CD1c-positive myeloid dendritic cell (primary cell): Measurements from ENCODE around the gene LMOD2.
A peak's percentile ranks its signal among the peaks of the same experiment; 100 is the strongest.
"Not testable (repeated sequence)": the region's sequence is repeated elsewhere in the genome, so short reads cannot be mapped to it uniquely, and the experiment has no call there.

ENCODE experiments used
- DNase-seq: peaks from one replicate; pipeline ENCODE4 v3.0.0-alpha.2; 2016; ENCODE audit errors: extremely low spot score

LMOD2 gene

GRCh38 chr7:123655614-123656013 is at the start of gene LMOD2:
LMOD2 (plus strand) TSS chr7:123655866; CDS start chr7:123655964, 98 bp downstream.
- no peak for DNase-seq

DNA sequence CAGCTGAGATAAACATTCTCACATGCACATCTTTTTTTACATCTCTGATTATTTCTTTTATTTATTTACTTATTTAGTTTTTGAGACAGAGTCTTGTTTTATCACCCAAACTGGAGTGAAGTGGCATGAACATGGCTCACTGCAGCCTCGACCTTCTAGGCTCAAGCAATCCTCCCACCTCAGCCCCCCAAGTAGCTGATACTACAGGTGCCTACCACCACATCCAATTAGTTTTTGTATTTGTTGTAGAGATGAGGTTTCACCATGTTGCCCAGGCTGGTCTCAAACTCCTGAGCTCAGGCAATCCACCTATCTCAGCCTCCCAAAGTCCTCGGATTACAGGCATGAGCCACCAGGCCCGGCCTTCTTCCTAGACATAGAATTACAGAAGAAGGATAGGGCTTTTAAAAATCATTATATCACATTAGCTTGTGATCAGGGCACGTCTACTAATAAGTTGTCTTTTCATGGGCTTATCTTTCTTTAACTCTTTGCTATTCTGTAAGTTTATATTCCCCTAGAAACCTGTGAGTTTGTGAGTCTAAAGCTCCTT is 48.2 kb upstream of the LMOD2 start:
- no peak for DNase-seq

DNA sequence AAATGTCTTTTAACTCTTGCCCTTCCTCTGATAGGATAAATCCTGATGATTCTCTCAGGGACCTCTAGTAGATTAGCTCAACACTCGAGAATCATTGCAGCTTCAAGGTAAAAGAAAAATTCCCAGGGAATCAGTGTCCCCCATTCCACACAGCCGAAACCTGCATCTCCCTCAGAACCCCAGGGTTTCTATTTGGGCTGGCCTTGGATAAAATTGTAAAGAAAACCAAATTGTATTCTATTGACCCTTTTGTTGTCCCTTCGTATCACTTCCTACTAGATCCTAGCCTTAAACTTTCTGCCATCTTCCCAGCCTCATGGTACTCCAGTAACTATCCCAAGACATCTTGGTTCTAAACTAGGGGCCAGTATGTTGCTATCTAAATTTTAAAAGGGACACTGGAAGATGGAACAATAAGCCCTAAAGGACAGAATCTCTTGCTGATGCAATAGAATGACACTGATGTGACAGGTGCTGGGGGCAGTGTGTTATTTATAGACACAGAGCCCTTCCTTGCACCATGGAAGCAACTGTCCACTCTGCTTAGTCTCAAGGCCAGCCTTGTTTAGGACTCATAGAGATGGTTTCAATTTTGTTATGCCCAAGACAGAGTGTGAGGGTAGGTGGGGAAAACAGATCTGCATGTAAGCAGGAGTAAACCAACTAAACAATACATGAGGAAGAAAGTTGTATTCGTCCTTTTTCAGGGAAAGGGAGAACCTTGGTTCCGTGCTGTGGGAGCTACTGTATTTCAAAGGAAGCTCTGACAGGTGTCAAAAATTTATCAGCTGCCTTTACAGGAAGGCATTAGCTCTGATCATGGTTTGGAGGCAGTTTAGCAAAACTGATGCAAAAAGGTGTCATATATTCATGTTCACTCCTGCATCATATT is 46.4 kb upstream of the LMOD2 start:
- DNase-seq: no peak

GRCh38 chr7:123609883-123610239 is 45.8 kb upstream of the LMOD2 start:
- DNase-seq: no peak

DNA sequence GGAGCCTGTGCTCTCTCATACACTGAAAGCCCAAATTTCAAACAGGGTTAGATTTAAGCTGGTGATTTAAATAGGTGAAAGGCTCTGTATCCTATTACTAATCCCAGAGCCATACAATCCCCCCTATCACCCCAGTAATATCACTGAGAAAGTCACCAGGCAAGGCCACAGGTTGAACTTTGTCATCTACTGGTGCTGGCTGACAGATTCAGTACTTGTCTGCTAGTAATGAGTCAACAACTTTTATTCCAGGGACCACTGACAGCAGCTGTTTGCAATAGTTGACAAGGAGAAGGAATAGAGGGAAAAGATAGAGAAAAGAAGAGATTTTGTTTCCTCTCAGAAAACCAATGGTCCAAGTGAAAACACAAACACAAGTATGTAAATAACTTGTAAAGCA is 43.6 kb upstream of the LMOD2 start:
- DNase-seq: no peak

GRCh38 chr7:123615344-123615743 is 40.3 kb upstream of the LMOD2 start:
- no peak for DNase-seq

- DNase-seq: no peak
Measured at GRCh38 chr7:123616223-123616622, 39.4 kb upstream of the LMOD2 start.

- no peak for DNase-seq
Measured at GRCh38 chr7:123621707-123622106, 34.0 kb upstream of the LMOD2 start.

DNA sequence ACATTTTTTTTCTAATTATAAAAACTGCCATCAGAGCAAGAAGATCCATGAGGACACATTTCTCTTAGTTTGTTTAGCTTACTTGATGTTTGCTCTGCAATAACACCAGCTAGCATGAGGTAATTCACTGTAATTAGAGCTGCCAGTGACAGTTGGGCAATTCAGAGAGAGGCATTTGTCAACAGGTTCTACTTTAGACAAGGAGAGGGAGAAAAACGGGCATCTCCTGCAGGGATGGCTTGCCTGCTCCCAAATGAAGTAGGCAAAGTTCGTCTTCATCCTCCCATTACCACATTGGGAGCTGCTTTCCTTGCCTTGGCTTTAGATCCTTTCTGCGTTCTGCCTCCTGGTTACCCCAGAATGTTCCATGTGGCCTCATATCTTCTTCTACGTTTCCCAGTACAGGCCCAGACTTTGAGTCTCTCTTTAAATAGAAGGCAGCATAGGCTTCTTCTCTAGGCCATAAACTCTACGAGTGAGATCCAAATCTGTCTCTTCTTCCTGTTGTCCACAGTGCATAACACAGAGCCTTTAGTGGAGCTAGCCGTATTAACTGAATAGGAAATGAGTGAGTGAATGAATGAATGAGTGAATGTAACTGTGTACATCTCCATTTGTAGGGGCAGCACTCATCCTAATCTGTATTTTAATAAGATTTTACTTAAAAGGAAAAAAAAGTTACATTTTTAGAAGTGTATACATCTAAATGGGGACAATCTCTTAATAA is 32.8 kb upstream of the LMOD2 start:
- no peak for DNase-seq

DNA sequence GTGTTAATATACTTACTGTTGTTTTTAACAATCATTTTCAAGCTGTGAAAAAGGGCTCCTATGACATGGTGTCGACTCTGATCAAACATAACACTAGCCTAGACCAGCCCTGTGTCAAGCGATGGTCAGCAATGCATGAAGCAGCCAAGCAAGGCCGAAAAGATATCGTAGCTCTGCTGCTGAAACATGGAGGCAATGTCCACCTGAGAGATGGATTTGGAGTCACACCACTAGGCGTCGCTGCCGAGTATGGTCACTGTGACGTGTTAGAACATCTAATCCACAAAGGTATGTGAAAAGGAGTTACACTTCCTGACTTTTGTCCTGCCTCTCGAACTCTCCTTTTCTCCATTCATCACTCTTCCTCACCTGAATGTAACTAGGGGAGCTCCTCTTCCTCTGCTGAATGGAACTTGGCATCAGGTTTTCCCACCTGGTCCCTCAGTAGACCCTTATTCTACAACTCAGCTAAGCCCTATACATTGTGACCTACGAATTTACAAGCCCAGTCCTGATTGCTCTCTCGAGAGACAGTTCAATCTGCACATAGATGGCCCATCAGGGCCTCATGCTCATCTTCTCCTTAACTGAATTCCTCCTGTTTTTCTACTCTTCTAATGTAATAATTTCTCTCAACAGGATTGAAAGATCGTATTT is 31.0 kb upstream of the LMOD2 start:
- peak; percentile 58 for DNase-seq

GRCh38 chr7:123625254-123625653 is 30.4 kb upstream of the LMOD2 start:
- no peak for DNase-seq

- DNase-seq: no peak
Measured at GRCh38 chr7:123627851-123628250, 27.8 kb upstream of the LMOD2 start.

GRCh38 chr7:123628829-123629228 is 26.8 kb upstream of the LMOD2 start:
- no peak for DNase-seq

- no peak for DNase-seq
Measured at GRCh38 chr7:123629281-123629680, 26.4 kb upstream of the LMOD2 start.

DNA sequence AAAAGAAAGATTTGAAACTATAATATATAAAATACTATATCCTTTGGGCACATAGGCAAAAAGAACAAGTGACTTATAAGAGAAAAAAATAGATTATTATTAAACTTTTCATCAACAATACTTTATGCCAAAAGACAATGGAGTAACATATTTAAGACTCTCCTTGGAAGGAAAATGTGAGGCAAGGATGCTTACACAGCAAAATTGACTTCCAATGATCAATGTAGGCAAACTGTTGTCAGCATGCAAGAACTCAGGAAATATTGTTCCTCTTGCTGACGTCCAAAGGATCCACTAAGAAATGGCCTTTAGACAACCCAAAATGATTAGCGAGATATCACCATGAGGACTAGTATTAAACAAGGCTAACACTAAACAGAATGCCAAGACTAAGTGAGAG is 22.9 kb upstream of the LMOD2 start:
- DNase-seq: no peak

- no peak for DNase-seq
Measured at GRCh38 chr7:123633553-123633952, 22.1 kb upstream of the LMOD2 start.

DNA sequence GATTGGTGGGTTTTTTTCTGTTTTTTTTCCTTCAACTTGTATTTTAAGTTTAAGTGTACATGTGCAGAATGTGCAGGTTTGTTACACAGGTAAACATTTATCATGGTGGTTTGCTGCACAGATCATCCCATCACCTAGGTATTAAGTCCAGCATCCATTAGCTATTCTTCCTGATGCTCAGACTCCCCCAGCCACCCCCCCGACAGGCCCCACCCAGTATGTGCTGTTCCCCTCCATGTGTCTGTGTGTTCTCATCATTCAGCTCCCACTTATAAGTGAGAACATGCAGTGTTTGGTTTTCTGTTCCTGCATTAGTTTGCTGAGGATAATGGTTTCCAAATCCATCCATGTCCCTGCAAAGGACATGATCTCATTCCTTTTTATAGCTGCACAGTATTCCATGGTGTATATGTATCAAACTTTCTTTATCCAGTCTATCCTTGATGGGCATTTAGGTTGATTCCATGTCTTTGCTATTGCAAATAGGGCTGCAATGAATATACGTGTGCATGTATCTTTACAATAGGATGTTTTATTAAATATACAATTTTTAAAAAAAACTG is 21.6 kb upstream of the LMOD2 start:
- not testable (repeated sequence) for DNase-seq

DNA sequence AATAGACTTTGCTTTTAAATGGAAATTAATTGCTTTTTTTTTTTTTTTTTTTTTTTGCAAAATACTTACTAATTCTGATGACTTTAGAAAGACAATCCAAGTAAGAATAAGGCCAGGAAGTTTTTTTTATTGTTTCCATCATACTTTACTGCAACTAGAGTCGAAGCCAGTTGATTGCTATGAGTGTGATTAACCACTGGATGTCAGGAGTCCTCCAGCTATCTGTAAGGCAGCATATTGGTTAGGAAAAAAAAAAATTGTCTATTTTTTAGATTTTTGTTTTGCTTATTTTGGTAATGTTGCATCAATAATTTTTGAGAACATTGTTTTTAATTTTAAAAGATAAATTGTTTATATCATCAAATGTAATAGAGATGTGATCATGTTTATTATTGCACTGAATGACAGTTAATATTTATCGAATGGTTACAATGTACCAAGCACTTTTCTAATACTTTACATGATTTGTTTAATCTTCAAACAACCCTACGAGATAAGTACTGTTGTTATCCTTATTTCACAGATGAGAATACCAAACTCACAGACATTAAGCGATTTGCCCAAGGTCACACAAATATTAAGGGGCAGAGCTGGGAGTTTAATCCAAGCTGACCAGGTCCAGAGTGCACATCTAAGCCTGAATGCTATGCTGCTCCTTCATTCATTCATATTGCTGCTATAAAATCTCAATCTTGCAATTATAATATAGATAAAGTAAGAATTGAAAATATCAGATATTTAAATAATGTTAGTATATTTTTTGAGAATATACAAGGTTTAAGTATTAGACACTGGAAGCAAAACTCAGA is 19.9 kb upstream of the LMOD2 start:
- DNase-seq: no peak

- no peak for DNase-seq
Measured at GRCh38 chr7:123637203-123637602, 18.5 kb upstream of the LMOD2 start.

DNA sequence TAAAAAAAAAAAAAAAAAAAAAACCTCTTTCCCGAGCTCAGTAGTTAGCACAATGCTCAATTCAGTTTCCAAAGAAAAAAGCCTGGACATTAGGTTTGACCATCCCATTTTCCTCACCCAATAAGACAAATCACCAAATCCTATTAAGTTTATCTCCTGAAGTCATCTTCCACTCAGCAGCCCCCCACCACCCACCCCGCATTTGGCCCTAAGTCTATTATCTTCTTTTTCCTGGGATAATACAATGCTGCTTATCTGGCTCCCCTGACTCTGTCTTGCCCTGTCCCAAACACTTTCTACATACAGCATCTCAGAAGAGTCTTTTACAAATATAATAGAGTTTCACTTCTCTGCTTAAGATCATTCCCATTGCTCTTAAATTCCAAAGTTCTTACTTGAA is 17.8 kb upstream of the LMOD2 start:
- DNase-seq: no peak

- DNase-seq: no peak
Measured at GRCh38 chr7:123639631-123640030, 16.0 kb upstream of the LMOD2 start.
